Panc1 (cell line): ENCODE results near the gene C17orf67.

ENCODE experiments used
- POLR2AphosphoS5 ChIP-seq: IDR thresholded peaks from 2 replicates; pipeline ENCODE4 v1.6.1; 2012; ENCODE audit warnings: mild to moderate bottlenecking, low read depth, low read length, moderate library complexity
- REST ChIP-seq, 2 experiments: IDR thresholded peaks; 2 replicates each; pipeline ENCODE4 v1.6.1; 2011 to 2012; ENCODE audit warnings: low read depth in 2 of 2, control low read depth in 1 of 2, low read length in 1 of 2, mild to moderate bottlenecking in 1 of 2, moderate library complexity in 1 of 2; ENCODE audit not compliant: insufficient read depth in 1 of 2
- SIN3A ChIP-seq: IDR thresholded peaks from 2 replicates; pipeline ENCODE4 v1.6.1; 2012; ENCODE audit warnings: low read depth, mild to moderate bottlenecking, low read length, moderate library complexity, borderline replicate concordance; ENCODE audit not compliant: insufficient read depth
- TCF7L2 ChIP-seq: IDR thresholded peaks from 2 replicates; pipeline ENCODE4 v1.6.1; 2011; ENCODE audit warnings: mild to moderate bottlenecking, low read depth, low read length, inconsistent platforms
- TF ChIP-seq, protein P1 (sequence below): fragments of 450-650 bp; IDR thresholded peaks from 2 replicates; pipeline ENCODE4 v1.5.1; 2017; ENCODE audit warnings: mild to moderate bottlenecking

DNA sequence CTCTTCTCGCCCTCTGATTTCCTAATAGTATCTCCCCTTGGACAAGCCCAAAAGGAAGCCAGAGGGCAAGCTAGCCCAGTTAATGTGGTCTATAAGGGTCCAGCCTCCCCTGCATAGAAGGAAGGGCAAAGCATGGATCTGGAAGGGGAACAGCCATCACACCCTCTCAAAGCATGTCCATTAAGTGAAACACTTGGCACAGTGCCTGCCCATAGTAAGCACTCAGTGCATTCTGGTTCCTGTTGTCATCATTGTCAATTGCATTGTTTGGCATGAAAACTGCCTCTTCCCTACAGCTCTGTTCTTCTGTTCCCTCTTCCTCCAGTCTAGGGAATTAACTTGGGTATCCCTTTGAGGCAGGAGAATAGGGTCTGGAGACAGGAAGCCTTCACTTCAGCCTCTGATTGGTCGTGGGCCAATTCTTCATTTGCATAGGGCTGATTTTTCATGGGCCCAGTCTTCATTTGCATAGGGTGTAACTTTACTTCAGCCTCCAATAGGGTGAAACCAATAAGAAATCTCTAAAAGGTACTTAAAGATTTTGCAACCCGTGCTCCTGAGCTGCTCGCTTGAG is 81.4 kb downstream of the C17orf67 start:
- TF ChIP-seq TCF7L2 (no peak), POLR2AphosphoS5 (no peak), SIN3A (no peak), REST (IDR thresholded peaks at IDR 0.05; ENCODE audit: insufficient read depth in 1 of 2, low read depth in 2 of 2, low read length in 1 of 2) (no peak)
- TF ChIP-seq, protein P1, sequence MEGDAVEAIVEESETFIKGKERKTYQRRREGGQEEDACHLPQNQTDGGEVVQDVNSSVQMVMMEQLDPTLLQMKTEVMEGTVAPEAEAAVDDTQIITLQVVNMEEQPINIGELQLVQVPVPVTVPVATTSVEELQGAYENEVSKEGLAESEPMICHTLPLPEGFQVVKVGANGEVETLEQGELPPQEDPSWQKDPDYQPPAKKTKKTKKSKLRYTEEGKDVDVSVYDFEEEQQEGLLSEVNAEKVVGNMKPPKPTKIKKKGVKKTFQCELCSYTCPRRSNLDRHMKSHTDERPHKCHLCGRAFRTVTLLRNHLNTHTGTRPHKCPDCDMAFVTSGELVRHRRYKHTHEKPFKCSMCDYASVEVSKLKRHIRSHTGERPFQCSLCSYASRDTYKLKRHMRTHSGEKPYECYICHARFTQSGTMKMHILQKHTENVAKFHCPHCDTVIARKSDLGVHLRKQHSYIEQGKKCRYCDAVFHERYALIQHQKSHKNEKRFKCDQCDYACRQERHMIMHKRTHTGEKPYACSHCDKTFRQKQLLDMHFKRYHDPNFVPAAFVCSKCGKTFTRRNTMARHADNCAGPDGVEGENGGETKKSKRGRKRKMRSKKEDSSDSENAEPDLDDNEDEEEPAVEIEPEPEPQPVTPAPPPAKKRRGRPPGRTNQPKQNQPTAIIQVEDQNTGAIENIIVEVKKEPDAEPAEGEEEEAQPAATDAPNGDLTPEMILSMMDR, result no peak
